AG10803 (cell line): ENCODE results near the gene ZMIZ1.

Experiments
- DNase-seq: peaks from one replicate; pipeline ENCODE4 v3.0.0; 2010; ENCODE audit warnings: low read depth
- H3K4me3 ChIP-seq: 2 replicates; pipeline ENCODE4 v1.5.1; 2011; ENCODE audit warnings: mild to moderate bottlenecking, low read length, control low read depth
- TF ChIP-seq, protein P1 (sequence below): conservative IDR thresholded peaks from 2 replicates; pipeline ENCODE4 v1.5.1; 2011; ENCODE audit warnings: mild to moderate bottlenecking, low read length, control low read depth, inconsistent platforms

ZMIZ1 gene

DNA sequence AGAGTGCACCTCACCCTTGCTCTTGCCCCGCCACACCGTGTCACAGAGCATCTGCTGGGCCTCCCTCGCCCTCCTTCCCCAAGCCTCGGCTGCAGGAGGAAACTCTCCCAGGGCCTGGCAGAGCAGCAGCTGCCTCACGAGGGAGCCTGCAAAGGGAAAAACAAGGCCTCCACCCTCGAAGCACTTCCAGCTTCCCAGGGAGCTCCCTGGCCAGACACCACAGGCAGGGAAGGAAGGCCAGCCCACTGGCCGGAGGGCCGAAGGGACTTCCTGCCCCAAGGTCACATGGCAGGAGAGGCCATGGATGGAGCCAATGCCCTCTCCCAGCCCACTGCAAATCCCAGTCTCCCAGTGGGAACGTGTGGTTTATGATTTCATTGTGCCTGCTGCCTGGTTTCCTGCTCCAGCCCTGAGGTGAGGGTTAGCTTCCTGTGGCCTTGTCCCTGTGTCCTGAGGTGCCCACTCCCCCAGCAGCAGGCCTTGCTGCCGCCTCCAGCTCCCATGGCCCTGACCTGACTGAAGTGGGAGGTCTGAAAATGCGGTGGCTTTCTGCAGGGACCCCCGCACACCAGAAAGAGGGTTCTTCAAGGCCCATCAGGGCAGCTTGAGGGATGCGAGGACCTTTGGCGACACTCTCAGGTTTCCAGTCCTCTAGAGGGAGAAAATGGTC lies 178.0 kb downstream of the ZMIZ1 start:
- peak; percentile 64 for DNase-seq
- TF ChIP-seq, protein P1, sequence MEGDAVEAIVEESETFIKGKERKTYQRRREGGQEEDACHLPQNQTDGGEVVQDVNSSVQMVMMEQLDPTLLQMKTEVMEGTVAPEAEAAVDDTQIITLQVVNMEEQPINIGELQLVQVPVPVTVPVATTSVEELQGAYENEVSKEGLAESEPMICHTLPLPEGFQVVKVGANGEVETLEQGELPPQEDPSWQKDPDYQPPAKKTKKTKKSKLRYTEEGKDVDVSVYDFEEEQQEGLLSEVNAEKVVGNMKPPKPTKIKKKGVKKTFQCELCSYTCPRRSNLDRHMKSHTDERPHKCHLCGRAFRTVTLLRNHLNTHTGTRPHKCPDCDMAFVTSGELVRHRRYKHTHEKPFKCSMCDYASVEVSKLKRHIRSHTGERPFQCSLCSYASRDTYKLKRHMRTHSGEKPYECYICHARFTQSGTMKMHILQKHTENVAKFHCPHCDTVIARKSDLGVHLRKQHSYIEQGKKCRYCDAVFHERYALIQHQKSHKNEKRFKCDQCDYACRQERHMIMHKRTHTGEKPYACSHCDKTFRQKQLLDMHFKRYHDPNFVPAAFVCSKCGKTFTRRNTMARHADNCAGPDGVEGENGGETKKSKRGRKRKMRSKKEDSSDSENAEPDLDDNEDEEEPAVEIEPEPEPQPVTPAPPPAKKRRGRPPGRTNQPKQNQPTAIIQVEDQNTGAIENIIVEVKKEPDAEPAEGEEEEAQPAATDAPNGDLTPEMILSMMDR: peak; percentile 10
- no peak overlapping the region for H3K4me3 ChIP-seq

DNA sequence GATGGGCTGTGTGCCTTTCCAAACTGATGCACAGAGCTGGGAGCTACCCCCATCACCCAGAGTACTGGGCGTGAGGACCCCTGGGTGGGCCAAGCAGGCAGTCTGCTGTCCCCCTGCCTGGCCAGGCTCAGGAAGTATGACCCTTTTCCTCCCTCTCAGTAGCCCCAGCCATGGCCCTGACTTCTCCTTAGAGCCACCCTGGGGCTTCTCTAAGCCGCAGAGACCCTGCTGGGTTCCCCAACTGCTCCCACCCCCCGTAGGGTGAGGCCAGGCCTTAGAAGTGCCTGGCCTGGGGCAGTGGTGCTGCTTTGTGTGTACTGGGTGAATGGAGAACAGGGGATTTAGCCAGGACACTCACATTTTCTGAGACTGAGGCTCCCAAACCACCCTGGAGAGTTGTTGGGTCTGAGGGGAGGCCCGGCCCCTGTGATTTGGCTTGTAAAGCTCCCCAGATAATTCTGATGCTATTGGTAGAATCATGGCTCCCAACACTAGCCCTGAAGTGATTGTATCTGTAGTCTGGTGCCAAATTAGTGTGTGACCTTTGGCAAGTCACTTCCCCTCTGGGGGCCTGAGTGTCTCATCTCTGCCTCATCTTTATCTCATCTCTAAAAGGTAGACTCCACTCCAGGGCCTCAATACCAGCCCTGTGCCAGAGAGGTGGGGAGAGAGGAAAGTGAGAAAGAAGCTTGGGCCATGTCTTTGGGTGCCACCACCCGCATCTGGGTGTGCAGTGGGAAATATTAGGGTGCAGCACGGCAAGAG lies 178.8 kb downstream of the ZMIZ1 start:
- DNase-seq: no peak
- TF ChIP-seq, protein P1: no peak
- H3K4me3 ChIP-seq: no peak overlapping the region

DNA sequence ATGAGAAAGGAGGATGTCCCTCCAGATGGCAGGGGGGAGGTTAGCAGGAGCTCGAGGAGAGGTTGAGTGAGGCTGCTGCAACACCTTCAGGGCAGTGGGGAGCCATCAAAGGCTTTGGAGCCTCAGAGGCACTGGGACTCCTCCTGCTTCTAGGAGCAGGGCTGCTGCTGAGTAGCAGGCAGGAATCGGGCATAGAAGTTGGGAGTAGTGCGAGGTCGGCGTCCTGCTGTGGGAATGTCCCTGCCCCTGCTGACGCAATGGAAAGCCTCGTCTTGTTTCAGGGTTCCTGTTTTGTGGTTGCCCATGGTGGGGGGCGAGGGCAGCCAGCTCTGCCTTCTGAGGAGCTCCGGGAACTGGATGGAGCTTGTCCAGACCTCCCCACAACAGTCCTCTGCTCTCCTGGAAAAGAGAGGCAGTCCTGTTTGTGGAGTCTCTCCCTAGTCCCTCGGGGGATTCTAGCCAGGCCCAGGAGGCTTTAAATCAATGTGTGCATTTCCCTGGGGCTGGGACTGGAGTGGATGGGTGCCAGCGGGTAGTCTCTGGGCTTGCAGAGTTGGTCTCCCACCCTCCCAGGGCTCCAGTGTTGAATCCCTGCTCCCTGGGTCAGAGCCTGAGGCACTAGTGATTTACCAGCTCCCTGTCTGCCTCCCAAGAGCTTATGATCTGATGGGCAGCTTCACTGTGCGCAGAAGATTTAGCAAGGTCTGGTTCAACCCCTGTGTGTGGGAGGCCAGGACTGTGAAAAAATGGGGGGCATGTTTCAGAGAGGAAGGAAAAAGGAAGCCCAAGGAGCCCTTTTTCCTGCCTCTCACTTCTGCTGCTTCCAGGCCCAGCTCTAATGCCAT lies 179.8 kb downstream of the ZMIZ1 start:
- TF ChIP-seq, protein P1: no peak
- no peak for DNase-seq
- no peak overlapping the region for H3K4me3 ChIP-seq

DNA sequence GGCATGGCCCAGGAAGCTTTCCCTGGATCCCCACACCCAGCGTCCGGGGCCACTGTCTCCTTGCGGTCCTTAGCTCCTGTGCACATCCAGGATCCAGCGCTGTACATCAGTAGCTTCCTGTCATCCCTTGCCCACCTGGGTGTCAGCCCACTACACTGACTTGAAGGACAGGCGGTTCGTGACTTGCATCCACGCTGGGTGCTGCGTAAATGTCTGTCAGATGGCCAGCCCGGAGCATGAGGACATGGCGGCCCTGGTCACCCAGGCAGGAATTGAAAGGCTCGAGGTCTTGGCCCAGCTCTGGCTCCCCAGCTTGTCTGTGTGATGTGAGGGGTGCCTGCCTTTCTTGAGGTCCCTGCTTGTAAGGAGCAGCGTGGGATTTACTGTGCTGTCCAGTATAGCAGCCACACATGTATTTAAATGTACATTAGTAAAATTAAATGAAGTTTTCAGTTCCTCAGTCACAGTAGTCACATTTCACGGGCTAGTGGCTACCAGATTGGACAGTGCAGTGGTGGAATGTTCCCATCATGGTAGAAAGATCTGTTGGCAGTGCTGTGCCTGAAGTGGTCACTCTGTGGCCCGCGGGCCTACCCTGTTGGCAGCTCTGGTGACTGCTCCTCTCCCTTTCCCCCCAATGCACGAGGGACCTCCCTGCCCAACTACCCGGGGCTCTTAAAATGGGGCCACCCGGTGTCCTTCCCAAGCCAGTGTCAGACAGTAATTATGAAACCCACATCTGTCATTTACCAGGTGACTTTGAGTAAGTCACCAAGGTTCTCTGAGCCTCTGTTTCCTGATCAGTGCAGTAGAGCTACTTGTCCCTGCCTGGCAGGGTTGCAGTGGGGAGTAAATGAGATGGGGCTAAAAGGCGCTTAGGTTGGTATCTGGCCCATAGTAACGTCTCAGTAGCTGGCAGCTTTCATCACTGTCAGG lies 180.7 kb downstream of the ZMIZ1 start:
- H3K4me3 ChIP-seq: no peak overlapping the region
- DNase-seq: no peak
- TF ChIP-seq, protein P1: no peak

DNA sequence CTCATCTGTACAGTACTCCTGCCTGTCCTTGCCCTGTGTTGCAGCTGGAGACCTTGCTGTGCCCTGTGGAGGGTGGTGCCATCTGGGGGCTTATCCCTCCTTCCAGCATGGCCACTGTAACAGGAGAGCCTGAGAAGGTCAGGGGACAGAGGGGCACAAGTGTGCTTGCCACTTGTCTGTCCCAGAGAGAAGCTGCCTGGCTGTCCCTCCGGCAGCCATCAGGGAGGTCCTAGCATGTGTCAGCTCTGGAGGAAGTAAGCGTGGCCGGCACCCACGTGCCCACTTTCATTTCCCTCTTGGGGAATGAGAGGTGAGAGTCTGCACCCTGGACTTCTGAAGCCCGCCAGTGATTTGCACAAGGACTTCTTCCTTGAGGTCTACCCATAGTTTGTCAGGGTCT lies 181.5 kb downstream of the ZMIZ1 start:
- H3K4me3 ChIP-seq: no peak overlapping the region

DNA sequence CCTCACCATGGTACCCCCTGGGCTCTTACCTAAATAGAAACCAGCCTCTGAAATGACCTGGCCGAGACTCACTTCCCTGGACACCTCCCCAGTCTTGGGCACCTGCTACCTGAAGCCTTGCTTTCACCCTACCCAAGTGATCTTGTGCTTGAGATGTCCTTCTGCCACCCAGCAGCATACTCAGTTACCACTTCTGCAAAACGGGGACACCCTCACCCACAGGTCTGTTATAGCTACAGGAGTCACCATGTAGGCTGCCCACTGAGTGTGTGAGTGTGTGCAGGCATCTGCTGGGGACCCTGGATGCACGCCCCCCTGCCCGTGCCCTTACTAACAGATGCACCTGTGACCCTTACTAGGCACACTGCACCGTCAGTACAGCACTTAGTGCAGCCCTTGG lies 183.7 kb downstream of the ZMIZ1 start:
- TF ChIP-seq, protein P1: no peak
- DNase-seq: no peak
- no peak overlapping the region for H3K4me3 ChIP-seq

More for the DNA sequence above, 181.5 kb downstream of the ZMIZ1 start:
- TF ChIP-seq, protein P1: no peak
- no peak for DNase-seq
